HEK293 (cell line): ENCODE data around the gene SLC22A12.

Source experiments
- MZF1 ChIP-seq: fragments of 450-650 bp; formaldehyde crosslinking; IDR thresholded peaks from 2 replicates; pipeline ENCODE4 v1.5.1; 2017; ENCODE audit warnings: missing biosample characterization, missing genetic modification characterization, borderline replicate concordance
- OVOL3 ChIP-seq: fragments of 450-650 bp; formaldehyde crosslinking; IDR thresholded peaks from 2 replicates; pipeline ENCODE4 v1.5.1; 2016; ENCODE audit warnings: missing biosample characterization, missing genetic modification characterization
- ZBTB20 ChIP-seq: fragments of 450-650 bp; formaldehyde crosslinking; IDR thresholded peaks from 2 replicates; pipeline ENCODE4 v1.5.1; 2016; ENCODE audit warnings: missing biosample characterization, missing genetic modification characterization
- ZBTB21 ChIP-seq: fragments of 450-650 bp; formaldehyde crosslinking; IDR thresholded peaks from 2 replicates; pipeline ENCODE4 v1.5.1; 2017; ENCODE audit warnings: missing biosample characterization, missing genetic modification characterization
- ZNF112 ChIP-seq: fragments of 450-650 bp; formaldehyde crosslinking; IDR thresholded peaks from 2 replicates; pipeline ENCODE4 v1.5.0; 2017; ENCODE audit warnings: missing biosample characterization, missing genetic modification characterization
- ZNF157 ChIP-seq: fragments of 450-650 bp; formaldehyde crosslinking; IDR thresholded peaks from 2 replicates; pipeline ENCODE4 v1.5.1; 2016; ENCODE audit warnings: missing biosample characterization, missing genetic modification characterization
- ZNF175 ChIP-seq: fragments of 450-650 bp; formaldehyde crosslinking; IDR thresholded peaks from 2 replicates; pipeline ENCODE4 v1.5.1; 2016; ENCODE audit warnings: missing biosample characterization, missing genetic modification characterization
- ZNF324 ChIP-seq: fragments of 450-650 bp; formaldehyde crosslinking; IDR thresholded peaks from 2 replicates; pipeline ENCODE4 v1.5.1; 2016; ENCODE audit warnings: missing biosample characterization, missing genetic modification characterization
- ZNF354C ChIP-seq: fragments of 450-650 bp; formaldehyde crosslinking; IDR thresholded peaks from 2 replicates; pipeline ENCODE4 v1.5.1; 2016; ENCODE audit warnings: missing biosample characterization, missing genetic modification characterization, low read depth, borderline replicate concordance
- ZNF426 ChIP-seq: fragments of 450-650 bp; formaldehyde crosslinking; IDR thresholded peaks from 2 replicates; pipeline ENCODE4 v1.5.1; 2017; ENCODE audit warnings: missing biosample characterization, missing genetic modification characterization, mild to moderate bottlenecking, inconsistent platforms, moderate library complexity
- ZNF558 ChIP-seq: fragments of 450-650 bp; formaldehyde crosslinking; IDR thresholded peaks from 2 replicates; pipeline ENCODE4 v1.5.1; 2016; ENCODE audit warnings: missing biosample characterization, missing genetic modification characterization
- ZNF626 ChIP-seq: fragments of 450-650 bp; sonication (Bioruptor Pico); formaldehyde crosslinking; IDR thresholded peaks from 2 replicates; pipeline ENCODE4 v1.5.1; 2018; ENCODE audit warnings: missing biosample characterization, missing genetic modification characterization, inconsistent platforms
- ZNF670 ChIP-seq: fragments of 450-650 bp; formaldehyde crosslinking; IDR thresholded peaks from 2 replicates; pipeline ENCODE4 v1.5.1; 2016; ENCODE audit warnings: missing biosample characterization, missing genetic modification characterization, low read depth
- ZNF768 ChIP-seq: fragments of 450-650 bp; formaldehyde crosslinking; IDR thresholded peaks from 2 replicates; pipeline ENCODE4 v1.5.1; 2018; ENCODE audit warnings: missing biosample characterization, mild to moderate bottlenecking, missing genetic modification characterization
- ZNF837 ChIP-seq: fragments of 450-650 bp; formaldehyde crosslinking; IDR thresholded peaks from 2 replicates; pipeline ENCODE4 v1.5.1; 2016; ENCODE audit warnings: missing biosample characterization, missing genetic modification characterization
- TF ChIP-seq, protein P1 (sequence below): fragments of 450-650 bp; formaldehyde crosslinking; IDR thresholded peaks from 2 replicates; pipeline ENCODE4 v1.5.1; 2016; ENCODE audit warnings: missing biosample characterization, missing genetic modification characterization
- TF ChIP-seq, protein P2 (sequence below): fragments of 450-650 bp; formaldehyde crosslinking; IDR thresholded peaks from 2 replicates; pipeline ENCODE4 v1.5.1; 2017; ENCODE audit warnings: missing biosample characterization, mild to moderate bottlenecking, missing genetic modification characterization, moderate library complexity
- TF ChIP-seq, protein P3 (sequence below): fragments of 450-650 bp; formaldehyde crosslinking; IDR thresholded peaks from 2 replicates; pipeline ENCODE4 v1.5.1; 2016; ENCODE audit warnings: missing biosample characterization, missing genetic modification characterization
- TF ChIP-seq, protein P4 (sequence below): fragments of 450-650 bp; formaldehyde crosslinking; IDR thresholded peaks from 2 replicates; pipeline ENCODE4 v1.5.1; 2016; ENCODE audit warnings: missing biosample characterization, missing genetic modification characterization
- TF ChIP-seq, protein P5 (sequence below): fragments of 450-650 bp; formaldehyde crosslinking; IDR thresholded peaks from 2 replicates; pipeline ENCODE4 v1.5.1; 2016; ENCODE audit warnings: missing biosample characterization, missing genetic modification characterization
- TF ChIP-seq, protein P6 (sequence below): fragments of 450-650 bp; IDR thresholded peaks from 2 replicates; pipeline ENCODE4 v1.5.1; 2018; ENCODE audit warnings: missing biosample characterization, missing genetic modification characterization
- TF ChIP-seq, protein P7 (sequence below): fragments of 450-650 bp; formaldehyde crosslinking; IDR thresholded peaks from 2 replicates; pipeline ENCODE4 v1.5.1; 2016; ENCODE audit warnings: missing biosample characterization, missing genetic modification characterization
- TF ChIP-seq, protein P8 (sequence below): sonication (generic); formaldehyde crosslinking; IDR thresholded peaks from 2 replicates; pipeline ENCODE4 v1.8.1; 2022; ENCODE audit warnings: mild to moderate bottlenecking, moderate library complexity, missing genetic modification reagents

The SLC22A12 gene

DNA sequence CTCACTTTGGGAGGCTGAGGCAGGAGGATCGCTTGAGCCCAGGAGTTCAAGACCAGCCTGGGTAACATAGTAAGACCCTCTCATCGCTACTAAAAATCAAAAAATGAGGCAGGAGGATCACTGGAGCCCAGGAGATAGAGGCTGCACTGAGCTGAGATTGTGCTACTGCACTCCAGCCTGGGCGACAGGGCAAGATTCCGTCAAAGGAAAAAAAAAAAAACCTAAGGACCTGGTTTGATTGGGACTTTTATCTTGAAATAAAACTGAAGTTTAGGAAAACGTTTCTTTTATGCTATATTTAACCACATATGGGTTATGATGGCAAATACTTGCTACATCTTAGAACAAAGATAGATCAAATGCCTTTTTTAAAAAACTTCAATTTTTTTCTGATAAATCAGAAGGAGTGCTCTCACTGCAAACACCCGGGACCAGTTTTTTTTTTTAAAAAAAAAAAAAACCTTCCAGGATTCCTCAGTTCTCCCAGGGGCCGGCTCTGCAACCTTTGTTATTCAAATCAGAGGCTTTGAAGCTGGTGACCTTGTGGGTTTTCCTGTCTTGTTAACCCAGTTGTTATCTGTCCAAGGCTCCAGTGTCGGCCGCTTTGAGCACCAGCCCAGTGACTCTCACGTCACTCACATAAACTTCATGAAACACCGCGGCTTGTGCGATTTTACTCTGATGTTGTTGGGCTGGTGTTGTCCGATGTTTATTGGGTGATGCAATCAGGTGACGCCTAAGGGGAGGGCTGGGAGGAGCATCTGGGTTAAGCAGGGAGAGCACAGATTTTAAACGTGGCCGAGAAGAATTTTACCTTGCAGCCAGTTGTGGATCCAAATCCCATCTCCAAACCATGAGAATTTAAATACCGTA, 24.7 kb upstream of the SLC22A12 start (continued):
- TF ChIP-seq MZF1 (tag by site-specific recombination): no peak
- TF ChIP-seq, protein P1, sequence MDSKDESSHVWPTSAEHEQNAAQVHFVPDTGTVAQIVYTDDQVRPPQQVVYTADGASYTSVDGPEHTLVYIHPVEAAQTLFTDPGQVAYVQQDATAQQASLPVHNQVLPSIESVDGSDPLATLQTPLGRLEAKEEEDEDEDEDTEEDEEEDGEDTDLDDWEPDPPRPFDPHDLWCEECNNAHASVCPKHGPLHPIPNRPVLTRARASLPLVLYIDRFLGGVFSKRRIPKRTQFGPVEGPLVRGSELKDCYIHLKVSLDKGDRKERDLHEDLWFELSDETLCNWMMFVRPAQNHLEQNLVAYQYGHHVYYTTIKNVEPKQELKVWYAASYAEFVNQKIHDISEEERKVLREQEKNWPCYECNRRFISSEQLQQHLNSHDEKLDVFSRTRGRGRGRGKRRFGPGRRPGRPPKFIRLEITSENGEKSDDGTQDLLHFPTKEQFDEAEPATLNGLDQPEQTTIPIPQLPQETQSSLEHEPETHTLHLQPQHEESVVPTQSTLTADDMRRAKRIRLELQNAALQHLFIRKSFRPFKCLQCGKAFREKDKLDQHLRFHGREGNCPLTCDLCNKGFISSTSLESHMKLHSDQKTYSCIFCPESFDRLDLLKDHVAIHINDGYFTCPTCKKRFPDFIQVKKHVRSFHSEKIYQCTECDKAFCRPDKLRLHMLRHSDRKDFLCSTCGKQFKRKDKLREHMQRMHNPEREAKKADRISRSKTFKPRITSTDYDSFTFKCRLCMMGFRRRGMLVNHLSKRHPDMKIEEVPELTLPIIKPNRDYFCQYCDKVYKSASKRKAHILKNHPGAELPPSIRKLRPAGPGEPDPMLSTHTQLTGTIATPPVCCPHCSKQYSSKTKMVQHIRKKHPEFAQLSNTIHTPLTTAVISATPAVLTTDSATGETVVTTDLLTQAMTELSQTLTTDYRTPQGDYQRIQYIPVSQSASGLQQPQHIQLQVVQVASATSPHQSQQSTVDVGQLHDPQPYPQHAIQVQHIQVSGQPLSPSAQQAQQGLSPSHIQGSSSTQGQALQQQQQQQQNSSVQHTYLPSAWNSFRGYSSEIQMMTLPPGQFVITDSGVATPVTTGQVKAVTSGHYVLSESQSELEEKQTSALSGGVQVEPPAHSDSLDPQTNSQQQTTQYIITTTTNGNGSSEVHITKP (tag by site-specific recombination): no peak
- no peak for TF ChIP-seq ZNF324
- no peak for TF ChIP-seq ZNF354C (tag by site-specific recombination)
- TF ChIP-seq, protein P2, sequence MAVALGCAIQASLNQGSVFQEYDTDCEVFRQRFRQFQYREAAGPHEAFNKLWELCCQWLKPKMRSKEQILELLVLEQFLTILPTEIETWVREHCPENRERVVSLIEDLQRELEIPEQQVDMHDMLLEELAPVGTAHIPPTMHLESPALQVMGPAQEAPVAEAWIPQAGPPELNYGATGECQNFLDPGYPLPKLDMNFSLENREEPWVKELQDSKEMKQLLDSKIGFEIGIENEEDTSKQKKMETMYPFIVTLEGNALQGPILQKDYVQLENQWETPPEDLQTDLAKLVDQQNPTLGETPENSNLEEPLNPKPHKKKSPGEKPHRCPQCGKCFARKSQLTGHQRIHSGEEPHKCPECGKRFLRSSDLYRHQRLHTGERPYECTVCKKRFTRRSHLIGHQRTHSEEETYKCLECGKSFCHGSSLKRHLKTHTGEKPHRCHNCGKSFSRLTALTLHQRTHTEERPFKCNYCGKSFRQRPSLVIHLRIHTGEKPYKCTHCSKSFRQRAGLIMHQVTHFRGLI (tag by site-specific recombination): peak; percentile 96
- TF ChIP-seq, protein P3, sequence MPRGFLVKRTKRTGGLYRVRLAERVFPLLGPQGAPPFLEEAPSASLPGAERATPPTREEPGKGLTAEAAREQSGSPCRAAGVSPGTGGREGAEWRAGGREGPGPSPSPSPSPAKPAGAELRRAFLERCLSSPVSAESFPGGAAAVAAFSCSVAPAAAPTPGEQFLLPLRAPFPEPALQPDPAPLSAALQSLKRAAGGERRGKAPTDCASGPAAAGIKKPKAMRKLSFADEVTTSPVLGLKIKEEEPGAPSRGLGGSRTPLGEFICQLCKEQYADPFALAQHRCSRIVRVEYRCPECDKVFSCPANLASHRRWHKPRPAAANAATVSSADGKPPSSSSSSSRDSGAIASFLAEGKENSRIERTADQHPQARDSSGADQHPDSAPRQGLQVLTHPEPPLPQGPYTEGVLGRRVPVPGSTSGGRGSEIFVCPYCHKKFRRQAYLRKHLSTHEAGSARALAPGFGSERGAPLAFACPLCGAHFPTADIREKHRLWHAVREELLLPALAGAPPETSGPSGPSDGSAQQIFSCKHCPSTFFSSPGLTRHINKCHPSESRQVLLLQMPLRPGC: no peak
- no peak for TF ChIP-seq ZBTB20 (tag by site-specific recombination)
- no peak for TF ChIP-seq ZNF626 (tag by site-specific recombination)
- TF ChIP-seq ZNF670 (tag by site-specific recombination): no peak
- TF ChIP-seq, protein P4, sequence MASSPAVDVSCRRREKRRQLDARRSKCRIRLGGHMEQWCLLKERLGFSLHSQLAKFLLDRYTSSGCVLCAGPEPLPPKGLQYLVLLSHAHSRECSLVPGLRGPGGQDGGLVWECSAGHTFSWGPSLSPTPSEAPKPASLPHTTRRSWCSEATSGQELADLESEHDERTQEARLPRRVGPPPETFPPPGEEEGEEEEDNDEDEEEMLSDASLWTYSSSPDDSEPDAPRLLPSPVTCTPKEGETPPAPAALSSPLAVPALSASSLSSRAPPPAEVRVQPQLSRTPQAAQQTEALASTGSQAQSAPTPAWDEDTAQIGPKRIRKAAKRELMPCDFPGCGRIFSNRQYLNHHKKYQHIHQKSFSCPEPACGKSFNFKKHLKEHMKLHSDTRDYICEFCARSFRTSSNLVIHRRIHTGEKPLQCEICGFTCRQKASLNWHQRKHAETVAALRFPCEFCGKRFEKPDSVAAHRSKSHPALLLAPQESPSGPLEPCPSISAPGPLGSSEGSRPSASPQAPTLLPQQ (tag by site-specific recombination): no peak
- no peak for TF ChIP-seq ZNF175
- TF ChIP-seq ZNF837 (tag by site-specific recombination): no peak
- TF ChIP-seq, protein P5, sequence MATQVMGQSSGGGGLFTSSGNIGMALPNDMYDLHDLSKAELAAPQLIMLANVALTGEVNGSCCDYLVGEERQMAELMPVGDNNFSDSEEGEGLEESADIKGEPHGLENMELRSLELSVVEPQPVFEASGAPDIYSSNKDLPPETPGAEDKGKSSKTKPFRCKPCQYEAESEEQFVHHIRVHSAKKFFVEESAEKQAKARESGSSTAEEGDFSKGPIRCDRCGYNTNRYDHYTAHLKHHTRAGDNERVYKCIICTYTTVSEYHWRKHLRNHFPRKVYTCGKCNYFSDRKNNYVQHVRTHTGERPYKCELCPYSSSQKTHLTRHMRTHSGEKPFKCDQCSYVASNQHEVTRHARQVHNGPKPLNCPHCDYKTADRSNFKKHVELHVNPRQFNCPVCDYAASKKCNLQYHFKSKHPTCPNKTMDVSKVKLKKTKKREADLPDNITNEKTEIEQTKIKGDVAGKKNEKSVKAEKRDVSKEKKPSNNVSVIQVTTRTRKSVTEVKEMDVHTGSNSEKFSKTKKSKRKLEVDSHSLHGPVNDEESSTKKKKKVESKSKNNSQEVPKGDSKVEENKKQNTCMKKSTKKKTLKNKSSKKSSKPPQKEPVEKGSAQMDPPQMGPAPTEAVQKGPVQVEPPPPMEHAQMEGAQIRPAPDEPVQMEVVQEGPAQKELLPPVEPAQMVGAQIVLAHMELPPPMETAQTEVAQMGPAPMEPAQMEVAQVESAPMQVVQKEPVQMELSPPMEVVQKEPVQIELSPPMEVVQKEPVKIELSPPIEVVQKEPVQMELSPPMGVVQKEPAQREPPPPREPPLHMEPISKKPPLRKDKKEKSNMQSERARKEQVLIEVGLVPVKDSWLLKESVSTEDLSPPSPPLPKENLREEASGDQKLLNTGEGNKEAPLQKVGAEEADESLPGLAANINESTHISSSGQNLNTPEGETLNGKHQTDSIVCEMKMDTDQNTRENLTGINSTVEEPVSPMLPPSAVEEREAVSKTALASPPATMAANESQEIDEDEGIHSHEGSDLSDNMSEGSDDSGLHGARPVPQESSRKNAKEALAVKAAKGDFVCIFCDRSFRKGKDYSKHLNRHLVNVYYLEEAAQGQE: no peak
- TF ChIP-seq, protein P6, sequence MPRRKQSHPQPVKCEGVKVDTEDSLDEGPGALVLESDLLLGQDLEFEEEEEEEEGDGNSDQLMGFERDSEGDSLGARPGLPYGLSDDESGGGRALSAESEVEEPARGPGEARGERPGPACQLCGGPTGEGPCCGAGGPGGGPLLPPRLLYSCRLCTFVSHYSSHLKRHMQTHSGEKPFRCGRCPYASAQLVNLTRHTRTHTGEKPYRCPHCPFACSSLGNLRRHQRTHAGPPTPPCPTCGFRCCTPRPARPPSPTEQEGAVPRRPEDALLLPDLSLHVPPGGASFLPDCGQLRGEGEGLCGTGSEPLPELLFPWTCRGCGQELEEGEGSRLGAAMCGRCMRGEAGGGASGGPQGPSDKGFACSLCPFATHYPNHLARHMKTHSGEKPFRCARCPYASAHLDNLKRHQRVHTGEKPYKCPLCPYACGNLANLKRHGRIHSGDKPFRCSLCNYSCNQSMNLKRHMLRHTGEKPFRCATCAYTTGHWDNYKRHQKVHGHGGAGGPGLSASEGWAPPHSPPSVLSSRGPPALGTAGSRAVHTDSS (tag by site-specific recombination): no peak
- TF ChIP-seq ZNF112 (tag by site-specific recombination): no peak
- no peak for TF ChIP-seq ZNF768 (tag by site-specific recombination)
- TF ChIP-seq, protein P7, sequence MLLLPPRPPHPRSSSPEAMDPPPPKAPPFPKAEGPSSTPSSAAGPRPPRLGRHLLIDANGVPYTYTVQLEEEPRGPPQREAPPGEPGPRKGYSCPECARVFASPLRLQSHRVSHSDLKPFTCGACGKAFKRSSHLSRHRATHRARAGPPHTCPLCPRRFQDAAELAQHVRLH (tag by site-specific recombination): no peak
- peak; percentile 94 for TF ChIP-seq ZBTB21 (tag by site-specific recombination)
- TF ChIP-seq ZNF558: no peak
- TF ChIP-seq ZNF426 (tag by site-specific recombination): no peak
- no peak for TF ChIP-seq OVOL3 (tag by site-specific recombination)
- TF ChIP-seq ZNF157 (tag by site-specific recombination): no peak
- TF ChIP-seq, protein P8, sequence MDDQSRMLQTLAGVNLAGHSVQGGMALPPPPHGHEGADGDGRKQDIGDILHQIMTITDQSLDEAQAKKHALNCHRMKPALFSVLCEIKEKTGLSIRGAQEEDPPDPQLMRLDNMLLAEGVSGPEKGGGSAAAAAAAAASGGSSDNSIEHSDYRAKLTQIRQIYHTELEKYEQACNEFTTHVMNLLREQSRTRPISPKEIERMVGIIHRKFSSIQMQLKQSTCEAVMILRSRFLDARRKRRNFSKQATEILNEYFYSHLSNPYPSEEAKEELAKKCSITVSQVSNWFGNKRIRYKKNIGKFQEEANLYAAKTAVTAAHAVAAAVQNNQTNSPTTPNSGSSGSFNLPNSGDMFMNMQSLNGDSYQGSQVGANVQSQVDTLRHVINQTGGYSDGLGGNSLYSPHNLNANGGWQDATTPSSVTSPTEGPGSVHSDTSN (CRISPR knock-in tag): no peak
